Measurements from ENCODE around the gene MS4A15.

DNA sequence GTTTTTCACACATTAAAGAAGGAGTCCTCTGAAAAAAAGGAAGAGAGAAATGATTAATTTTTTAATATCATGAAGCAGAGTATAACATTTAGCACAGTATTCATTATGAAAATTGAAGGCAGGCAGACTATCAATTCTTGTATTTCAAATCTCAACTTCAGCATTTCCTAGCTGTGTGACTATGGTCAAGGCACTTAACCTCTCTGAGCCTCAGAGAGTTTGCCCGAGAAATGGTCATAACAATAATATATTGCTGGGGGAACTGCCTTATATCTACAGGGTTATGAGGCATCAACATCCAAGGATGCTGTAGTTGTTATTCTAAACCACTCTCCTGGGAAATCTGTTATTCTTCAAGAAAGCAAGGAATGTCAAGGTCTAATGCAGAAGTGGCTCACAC, 31.1 kb upstream of the MS4A15 start:
- TF ChIP-seq CREB1 (IDR thresholded peaks at IDR 0.05; ENCODE audit: low read depth) (no peak), TAF1 (IDR thresholded peaks at IDR 0.05; ENCODE audit: borderline replicate concordance, low read depth, low read length) (no peak), TARDBP (IDR thresholded peaks at IDR 0.05; ENCODE audit: borderline replicate concordance) (no peak), EP300 (IDR thresholded peaks at IDR 0.05; ENCODE audit: borderline replicate concordance in 1 of 2, control insufficient read depth in 1 of 2, low read depth in 2 of 2, low read length in 2 of 2) (no peak), MXI1 (IDR thresholded peaks at IDR 0.05; ENCODE audit: low read depth, low read length) (no peak), REST (IDR thresholded peaks at IDR 0.05; ENCODE audit: low read depth, low read length) (no peak), TCF12 (IDR thresholded peaks at IDR 0.05; ENCODE audit: low read depth, low read length) (no peak), NFYB (IDR thresholded peaks at IDR 0.05; ENCODE audit: insufficient read depth, low read depth, low read length) (no peak), POLR2A (IDR thresholded peaks at IDR 0.05; ENCODE audit: low read depth, low read length) (no peak), RCOR1 (conservative IDR thresholded peaks at IDR 0.05; ENCODE audit: low read depth, low read length) (no peak), EED (IDR thresholded peaks at IDR 0.05; ENCODE audit: low read depth) (no peak)
- TF ChIP-seq, protein P1, sequence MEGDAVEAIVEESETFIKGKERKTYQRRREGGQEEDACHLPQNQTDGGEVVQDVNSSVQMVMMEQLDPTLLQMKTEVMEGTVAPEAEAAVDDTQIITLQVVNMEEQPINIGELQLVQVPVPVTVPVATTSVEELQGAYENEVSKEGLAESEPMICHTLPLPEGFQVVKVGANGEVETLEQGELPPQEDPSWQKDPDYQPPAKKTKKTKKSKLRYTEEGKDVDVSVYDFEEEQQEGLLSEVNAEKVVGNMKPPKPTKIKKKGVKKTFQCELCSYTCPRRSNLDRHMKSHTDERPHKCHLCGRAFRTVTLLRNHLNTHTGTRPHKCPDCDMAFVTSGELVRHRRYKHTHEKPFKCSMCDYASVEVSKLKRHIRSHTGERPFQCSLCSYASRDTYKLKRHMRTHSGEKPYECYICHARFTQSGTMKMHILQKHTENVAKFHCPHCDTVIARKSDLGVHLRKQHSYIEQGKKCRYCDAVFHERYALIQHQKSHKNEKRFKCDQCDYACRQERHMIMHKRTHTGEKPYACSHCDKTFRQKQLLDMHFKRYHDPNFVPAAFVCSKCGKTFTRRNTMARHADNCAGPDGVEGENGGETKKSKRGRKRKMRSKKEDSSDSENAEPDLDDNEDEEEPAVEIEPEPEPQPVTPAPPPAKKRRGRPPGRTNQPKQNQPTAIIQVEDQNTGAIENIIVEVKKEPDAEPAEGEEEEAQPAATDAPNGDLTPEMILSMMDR (IDR thresholded peaks at IDR 0.05 in 2 of 3, conservative IDR thresholded peaks at IDR 0.05 in 1 of 3; ENCODE audit: control insufficient read depth in 2 of 3, extremely low read depth in 1 of 3, insufficient read depth in 1 of 3, low read depth in 3 of 3, low read length in 3 of 3): no peak

Data from GM12878 (cell line).